WTC11 (cell line): ENCODE measurements around the gene EYS. TPM values are rescaled to one million over a fixed set of nuclear protein-coding genes. Genes with fewer than 3 reads are reported as not detected.

Experiments
- ATAC-seq: fragments of 200-7000 bp; cut with Tn5 transposase; 2 replicates; pipeline ENCODE4 v1.10.0; 2021; ENCODE audit warnings: mild to moderate bottlenecking, moderate library complexity
- CTCF ChIA-PET: fragments of 300-600 bp; sonication (Branson Sonifier 250); formaldehyde crosslinking; loops from one replicate; lab custom pipeline; 2021; ENCODE audit warnings: antibody characterized with exemption; lab: Charles Lee
- POLR2A ChIA-PET: fragments of 350-600 bp; sonication (Branson Sonifier 250); formaldehyde crosslinking; loops from one replicate; lab custom pipeline; 2021; ENCODE audit warnings: antibody characterized with exemption; lab: Charles Lee
- DNase-seq: peaks from one replicate; pipeline ENCODE4 v3.0.0; 2021; ENCODE audit warnings: low spot score
- H3K27ac Mint-ChIP-seq: 2 replicates; pipeline ENCODE4 v1.8.0; 2021; ENCODE audit warnings: mixed read lengths
- H3K27me3 Mint-ChIP-seq: 2 replicates; pipeline ENCODE4 v1.8.0; 2021; ENCODE audit warnings: low read depth, mild to moderate bottlenecking, moderate library complexity, mixed read lengths
- H3K36me3 Mint-ChIP-seq: 2 replicates; pipeline ENCODE4 v1.8.0; 2021; ENCODE audit warnings: mixed read lengths
- H3K4me1 Mint-ChIP-seq: 2 replicates; pipeline ENCODE4 v1.8.0; 2022; ENCODE audit warnings: mixed read lengths
- H3K4me3 Mint-ChIP-seq: 2 replicates; pipeline ENCODE4 v1.8.0; 2021; ENCODE audit warnings: mild to moderate bottlenecking, moderate library complexity, mixed read lengths
- H3K9me3 Mint-ChIP-seq: 2 replicates; pipeline ENCODE4 v1.8.0; 2021; ENCODE audit warnings: mixed read lengths
- EMX1 ChIP-seq: fragments of 250-450 bp; sonication (Bioruptor Pico); IDR thresholded peaks from 2 replicates; pipeline ENCODE4 v1.8.0; 2021; ENCODE audit warnings: mild to moderate bottlenecking
- GABPB1 ChIP-seq: sonication (generic); formaldehyde crosslinking; IDR thresholded peaks from 2 replicates; pipeline ENCODE4 v1.8.1; 2023; ENCODE audit warnings: mild to moderate bottlenecking, missing genetic modification reagents
- GTF2I ChIP-seq: fragments of 250-450 bp; sonication (Bioruptor Pico); conservative IDR thresholded peaks from 2 replicates; pipeline ENCODE4 v1.4.0; 2021; ENCODE audit warnings: mild to moderate bottlenecking
- NFATC4 ChIP-seq: fragments of 250-450 bp; sonication (Bioruptor Pico); IDR thresholded peaks from 2 replicates; pipeline ENCODE4 v1.9.0; 2021; ENCODE audit warnings: mild to moderate bottlenecking
- NR3C1 ChIP-seq: sonication (generic); formaldehyde crosslinking; conservative IDR thresholded peaks from 2 replicates; pipeline ENCODE4 v1.8.1; 2023; ENCODE audit warnings: low read depth, mild to moderate bottlenecking, missing genetic modification reagents
- RELA ChIP-seq: sonication (generic); formaldehyde crosslinking; IDR thresholded peaks from 2 replicates; pipeline ENCODE4 v1.8.1; 2022; ENCODE audit warnings: missing genetic modification reagents, mild to moderate bottlenecking, borderline replicate concordance
- SMAD4 ChIP-seq: sonication (generic); formaldehyde crosslinking; IDR thresholded peaks from 2 replicates; pipeline ENCODE4 v1.8.0; 2022; ENCODE audit warnings: mild to moderate bottlenecking, missing genetic modification reagents
- ZNF423 ChIP-seq: fragments of 250-450 bp; sonication (Bioruptor Pico); IDR thresholded peaks from 2 replicates; pipeline ENCODE4 v2.1.2; 2022; ENCODE audit warnings: mild to moderate bottlenecking, moderate library complexity
- ZNF671 ChIP-seq: fragments of 250-450 bp; sonication (Bioruptor Pico); IDR thresholded peaks from 2 replicates; pipeline ENCODE4 v1.8.0; 2021; ENCODE audit warnings: mild to moderate bottlenecking
- total RNA-seq: library from RNA; stranded (reverse); gene quantifications from 3 replicates; pipeline ENCODE4 v1.2.3, GENCODE V29; 2021
- TF ChIP-seq, protein P1 (sequence below): fragments of 250-450 bp; sonication (Bioruptor Pico); IDR thresholded peaks from 2 replicates; pipeline ENCODE4 v2.1.2; 2022; ENCODE audit warnings: mild to moderate bottlenecking, moderate library complexity
- TF ChIP-seq, protein P2 (sequence below): sonication (generic); formaldehyde crosslinking; IDR thresholded peaks from 2 replicates; pipeline ENCODE4 v1.8.1; 2023; ENCODE audit warnings: mild to moderate bottlenecking, missing genetic modification reagents, borderline replicate concordance
- TF ChIP-seq, protein P3 (sequence below): sonication (generic); formaldehyde crosslinking; IDR thresholded peaks from 2 replicates; pipeline ENCODE4 v1.8.1; 2022; ENCODE audit warnings: mild to moderate bottlenecking, moderate library complexity, missing genetic modification reagents
- TF ChIP-seq, protein P4 (sequence below): sonication (generic); formaldehyde crosslinking; IDR thresholded peaks from 2 replicates; pipeline ENCODE4 v1.8.1; 2022; ENCODE audit warnings: missing genetic modification reagents, borderline replicate concordance
- TF ChIP-seq, protein P5 (sequence below): sonication (generic); formaldehyde crosslinking; IDR thresholded peaks from 2 replicates; pipeline ENCODE4 v1.8.0; 2023; ENCODE audit warnings: missing genetic modification reagents, mild to moderate bottlenecking, borderline replicate concordance
- TF ChIP-seq, protein P6 (sequence below): sonication (generic); formaldehyde crosslinking; IDR thresholded peaks from 2 replicates; pipeline ENCODE4 v1.8.1; 2022; ENCODE audit warnings: low read depth, mild to moderate bottlenecking, moderate library complexity, missing genetic modification reagents, borderline replicate concordance
- TF ChIP-seq, protein P7 (sequence below): sonication (generic); formaldehyde crosslinking; IDR thresholded peaks from 2 replicates; pipeline ENCODE4 v1.8.0; 2022; ENCODE audit warnings: mild to moderate bottlenecking, missing genetic modification reagents

EYS gene
- total RNA-seq, 1 experiment from 2014 or later = not detected

DNA sequence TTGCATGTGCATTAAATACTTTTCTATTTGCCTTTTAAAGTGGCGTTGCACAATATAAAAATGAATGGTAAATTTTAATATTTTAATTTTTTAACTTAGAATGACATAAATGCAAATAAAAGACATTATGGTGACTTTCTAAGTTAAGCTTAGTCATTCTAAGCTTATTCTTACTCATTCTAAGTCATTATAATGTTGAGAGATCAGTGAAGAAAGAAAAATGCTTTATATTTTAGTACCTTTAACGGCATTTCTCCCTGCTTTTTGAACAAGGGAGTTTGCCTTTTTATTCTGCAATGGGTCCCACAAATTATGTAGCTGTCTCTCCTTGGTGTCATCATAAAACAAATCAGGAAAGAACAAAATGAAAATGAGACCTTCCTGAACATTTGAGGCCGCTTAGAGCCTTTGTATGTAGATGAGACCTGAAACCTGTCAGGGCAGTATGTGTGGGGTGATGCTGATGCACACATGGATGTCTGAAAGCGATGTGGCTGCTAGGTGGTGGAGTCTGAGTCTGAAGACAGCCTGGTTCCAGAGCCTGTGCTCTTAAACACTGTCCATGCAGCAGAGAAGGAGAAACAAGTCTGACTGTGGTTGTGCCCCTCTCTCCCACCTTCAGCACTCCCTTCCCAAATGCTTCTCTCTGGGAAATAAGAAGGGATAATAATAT, 1913.4 kb downstream of the EYS start:
- no peak overlapping the region for H3K27ac Mint-ChIP-seq
- DNase-seq (no peak), ATAC-seq (no peak)
- H3K36me3 Mint-ChIP-seq = no peaks in the 10 kb centered on the region
- no peak overlapping the region for H3K4me3 Mint-ChIP-seq
- H3K9me3 Mint-ChIP-seq = peaks cover 8% of the 10 kb centered on the region
- CTCF ChIA-PET = no interaction called here
- no peaks in the 10 kb centered on the region for H3K27me3 Mint-ChIP-seq
- POLR2A ChIA-PET = no interaction called here
- TF ChIP-seq GTF2I (CRISPR knock-in tag) (no peak), ZNF671 (CRISPR knock-in tag) (no peak), SMAD4 (no peak), ZNF423 (CRISPR knock-in tag) (no peak)
- TF ChIP-seq, protein P1, sequence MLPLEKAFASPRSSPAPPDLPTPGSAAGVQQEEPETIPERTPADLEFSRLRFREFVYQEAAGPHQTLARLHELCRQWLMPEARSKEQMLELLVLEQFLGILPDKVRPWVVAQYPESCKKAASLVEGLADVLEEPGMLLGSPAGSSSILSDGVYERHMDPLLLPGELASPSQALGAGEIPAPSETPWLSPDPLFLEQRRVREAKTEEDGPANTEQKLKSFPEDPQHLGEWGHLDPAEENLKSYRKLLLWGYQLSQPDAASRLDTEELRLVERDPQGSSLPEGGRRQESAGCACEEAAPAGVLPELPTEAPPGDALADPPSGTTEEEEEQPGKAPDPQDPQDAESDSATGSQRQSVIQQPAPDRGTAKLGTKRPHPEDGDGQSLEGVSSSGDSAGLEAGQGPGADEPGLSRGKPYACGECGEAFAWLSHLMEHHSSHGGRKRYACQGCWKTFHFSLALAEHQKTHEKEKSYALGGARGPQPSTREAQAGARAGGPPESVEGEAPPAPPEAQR = no peak
- TF ChIP-seq, protein P2, sequence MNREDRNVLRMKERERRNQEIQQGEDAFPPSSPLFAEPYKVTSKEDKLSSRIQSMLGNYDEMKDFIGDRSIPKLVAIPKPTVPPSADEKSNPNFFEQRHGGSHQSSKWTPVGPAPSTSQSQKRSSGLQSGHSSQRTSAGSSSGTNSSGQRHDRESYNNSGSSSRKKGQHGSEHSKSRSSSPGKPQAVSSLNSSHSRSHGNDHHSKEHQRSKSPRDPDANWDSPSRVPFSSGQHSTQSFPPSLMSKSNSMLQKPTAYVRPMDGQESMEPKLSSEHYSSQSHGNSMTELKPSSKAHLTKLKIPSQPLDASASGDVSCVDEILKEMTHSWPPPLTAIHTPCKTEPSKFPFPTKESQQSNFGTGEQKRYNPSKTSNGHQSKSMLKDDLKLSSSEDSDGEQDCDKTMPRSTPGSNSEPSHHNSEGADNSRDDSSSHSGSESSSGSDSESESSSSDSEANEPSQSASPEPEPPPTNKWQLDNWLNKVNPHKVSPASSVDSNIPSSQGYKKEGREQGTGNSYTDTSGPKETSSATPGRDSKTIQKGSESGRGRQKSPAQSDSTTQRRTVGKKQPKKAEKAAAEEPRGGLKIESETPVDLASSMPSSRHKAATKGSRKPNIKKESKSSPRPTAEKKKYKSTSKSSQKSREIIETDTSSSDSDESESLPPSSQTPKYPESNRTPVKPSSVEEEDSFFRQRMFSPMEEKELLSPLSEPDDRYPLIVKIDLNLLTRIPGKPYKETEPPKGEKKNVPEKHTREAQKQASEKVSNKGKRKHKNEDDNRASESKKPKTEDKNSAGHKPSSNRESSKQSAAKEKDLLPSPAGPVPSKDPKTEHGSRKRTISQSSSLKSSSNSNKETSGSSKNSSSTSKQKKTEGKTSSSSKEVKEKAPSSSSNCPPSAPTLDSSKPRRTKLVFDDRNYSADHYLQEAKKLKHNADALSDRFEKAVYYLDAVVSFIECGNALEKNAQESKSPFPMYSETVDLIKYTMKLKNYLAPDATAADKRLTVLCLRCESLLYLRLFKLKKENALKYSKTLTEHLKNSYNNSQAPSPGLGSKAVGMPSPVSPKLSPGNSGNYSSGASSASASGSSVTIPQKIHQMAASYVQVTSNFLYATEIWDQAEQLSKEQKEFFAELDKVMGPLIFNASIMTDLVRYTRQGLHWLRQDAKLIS = no peak
- TF ChIP-seq, protein P3, sequence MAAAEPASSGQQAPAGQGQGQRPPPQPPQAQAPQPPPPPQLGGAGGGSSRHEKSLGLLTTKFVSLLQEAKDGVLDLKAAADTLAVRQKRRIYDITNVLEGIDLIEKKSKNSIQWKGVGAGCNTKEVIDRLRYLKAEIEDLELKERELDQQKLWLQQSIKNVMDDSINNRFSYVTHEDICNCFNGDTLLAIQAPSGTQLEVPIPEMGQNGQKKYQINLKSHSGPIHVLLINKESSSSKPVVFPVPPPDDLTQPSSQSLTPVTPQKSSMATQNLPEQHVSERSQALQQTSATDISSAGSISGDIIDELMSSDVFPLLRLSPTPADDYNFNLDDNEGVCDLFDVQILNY (CRISPR knock-in tag) = no peak
- TF ChIP-seq, protein P4, sequence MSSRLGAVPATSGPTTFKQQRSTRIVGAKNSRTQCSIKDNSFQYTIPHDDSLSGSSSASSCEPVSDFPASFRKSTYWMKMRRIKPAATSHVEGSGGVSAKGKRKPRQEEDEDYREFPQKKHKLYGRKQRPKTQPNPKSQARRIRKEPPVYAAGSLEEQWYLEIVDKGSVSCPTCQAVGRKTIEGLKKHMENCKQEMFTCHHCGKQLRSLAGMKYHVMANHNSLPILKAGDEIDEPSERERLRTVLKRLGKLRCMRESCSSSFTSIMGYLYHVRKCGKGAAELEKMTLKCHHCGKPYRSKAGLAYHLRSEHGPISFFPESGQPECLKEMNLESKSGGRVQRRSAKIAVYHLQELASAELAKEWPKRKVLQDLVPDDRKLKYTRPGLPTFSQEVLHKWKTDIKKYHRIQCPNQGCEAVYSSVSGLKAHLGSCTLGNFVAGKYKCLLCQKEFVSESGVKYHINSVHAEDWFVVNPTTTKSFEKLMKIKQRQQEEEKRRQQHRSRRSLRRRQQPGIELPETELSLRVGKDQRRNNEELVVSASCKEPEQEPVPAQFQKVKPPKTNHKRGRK (CRISPR knock-in tag) = no peak
- peaks cover 3% of the 10 kb centered on the region; the same call in 1 of the 2 replicates for H3K4me1 Mint-ChIP-seq

DNA sequence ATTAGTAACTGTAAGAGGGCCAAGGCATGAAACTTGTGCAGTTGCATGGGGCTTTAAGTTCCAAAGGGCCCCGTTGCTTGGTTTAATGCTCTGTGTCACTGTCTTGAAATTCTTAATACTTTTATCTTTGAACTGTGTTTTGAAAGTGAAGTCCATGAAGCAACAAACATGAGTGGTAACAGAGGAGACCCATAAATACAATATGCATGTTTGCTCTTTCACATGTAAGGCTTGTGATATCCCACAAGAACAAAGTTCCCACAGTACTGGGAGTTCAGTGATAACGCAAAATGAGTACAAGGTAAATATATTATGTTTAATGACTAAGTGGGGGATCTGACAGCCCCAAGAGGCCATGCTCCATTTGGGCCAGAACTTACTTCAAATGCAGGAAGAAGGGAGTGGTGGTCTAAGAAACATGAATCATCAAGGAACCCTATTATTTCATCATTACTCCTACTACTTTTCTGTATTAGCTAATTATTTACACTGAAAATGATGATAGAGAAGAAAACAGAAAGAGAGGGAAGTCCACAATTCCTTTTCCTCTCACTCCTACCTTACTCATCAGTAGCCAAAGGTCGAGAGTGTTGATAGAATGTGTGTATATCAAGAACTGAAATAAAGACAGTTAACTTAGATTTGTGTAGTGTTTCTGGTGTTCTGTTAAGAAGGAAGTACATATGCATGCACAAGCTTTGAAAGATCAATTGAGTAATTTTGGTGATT, 1914.1 kb downstream of the EYS start:
- peaks cover 8% of the 10 kb centered on the region for H3K9me3 Mint-ChIP-seq
- CTCF ChIA-PET = no interaction called here
- DNase-seq (no peak), ATAC-seq (no peak)
- no peaks in the 10 kb centered on the region for H3K36me3 Mint-ChIP-seq
- no peaks in the 10 kb centered on the region for H3K27me3 Mint-ChIP-seq
- POLR2A ChIA-PET = no interaction called here
- peaks cover 3% of the 10 kb centered on the region; the same call in 1 of the 2 replicates for H3K4me1 Mint-ChIP-seq
- no peak overlapping the region for H3K4me3 Mint-ChIP-seq
- H3K27ac Mint-ChIP-seq = no peak overlapping the region
- TF ChIP-seq GTF2I (CRISPR knock-in tag) (no peak), RELA (CRISPR knock-in tag) (no peak), EMX1 (CRISPR knock-in tag) (no peak), NFATC4 (CRISPR knock-in tag) (no peak), GABPB1 (CRISPR knock-in tag) (no peak), ZNF423 (CRISPR knock-in tag) (no peak), NR3C1 (no peak)
- TF ChIP-seq, protein P5, sequence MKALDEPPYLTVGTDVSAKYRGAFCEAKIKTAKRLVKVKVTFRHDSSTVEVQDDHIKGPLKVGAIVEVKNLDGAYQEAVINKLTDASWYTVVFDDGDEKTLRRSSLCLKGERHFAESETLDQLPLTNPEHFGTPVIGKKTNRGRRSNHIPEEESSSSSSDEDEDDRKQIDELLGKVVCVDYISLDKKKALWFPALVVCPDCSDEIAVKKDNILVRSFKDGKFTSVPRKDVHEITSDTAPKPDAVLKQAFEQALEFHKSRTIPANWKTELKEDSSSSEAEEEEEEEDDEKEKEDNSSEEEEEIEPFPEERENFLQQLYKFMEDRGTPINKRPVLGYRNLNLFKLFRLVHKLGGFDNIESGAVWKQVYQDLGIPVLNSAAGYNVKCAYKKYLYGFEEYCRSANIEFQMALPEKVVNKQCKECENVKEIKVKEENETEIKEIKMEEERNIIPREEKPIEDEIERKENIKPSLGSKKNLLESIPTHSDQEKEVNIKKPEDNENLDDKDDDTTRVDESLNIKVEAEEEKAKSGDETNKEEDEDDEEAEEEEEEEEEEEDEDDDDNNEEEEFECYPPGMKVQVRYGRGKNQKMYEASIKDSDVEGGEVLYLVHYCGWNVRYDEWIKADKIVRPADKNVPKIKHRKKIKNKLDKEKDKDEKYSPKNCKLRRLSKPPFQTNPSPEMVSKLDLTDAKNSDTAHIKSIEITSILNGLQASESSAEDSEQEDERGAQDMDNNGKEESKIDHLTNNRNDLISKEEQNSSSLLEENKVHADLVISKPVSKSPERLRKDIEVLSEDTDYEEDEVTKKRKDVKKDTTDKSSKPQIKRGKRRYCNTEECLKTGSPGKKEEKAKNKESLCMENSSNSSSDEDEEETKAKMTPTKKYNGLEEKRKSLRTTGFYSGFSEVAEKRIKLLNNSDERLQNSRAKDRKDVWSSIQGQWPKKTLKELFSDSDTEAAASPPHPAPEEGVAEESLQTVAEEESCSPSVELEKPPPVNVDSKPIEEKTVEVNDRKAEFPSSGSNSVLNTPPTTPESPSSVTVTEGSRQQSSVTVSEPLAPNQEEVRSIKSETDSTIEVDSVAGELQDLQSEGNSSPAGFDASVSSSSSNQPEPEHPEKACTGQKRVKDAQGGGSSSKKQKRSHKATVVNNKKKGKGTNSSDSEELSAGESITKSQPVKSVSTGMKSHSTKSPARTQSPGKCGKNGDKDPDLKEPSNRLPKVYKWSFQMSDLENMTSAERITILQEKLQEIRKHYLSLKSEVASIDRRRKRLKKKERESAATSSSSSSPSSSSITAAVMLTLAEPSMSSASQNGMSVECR = no peak
- TF ChIP-seq, protein P6, sequence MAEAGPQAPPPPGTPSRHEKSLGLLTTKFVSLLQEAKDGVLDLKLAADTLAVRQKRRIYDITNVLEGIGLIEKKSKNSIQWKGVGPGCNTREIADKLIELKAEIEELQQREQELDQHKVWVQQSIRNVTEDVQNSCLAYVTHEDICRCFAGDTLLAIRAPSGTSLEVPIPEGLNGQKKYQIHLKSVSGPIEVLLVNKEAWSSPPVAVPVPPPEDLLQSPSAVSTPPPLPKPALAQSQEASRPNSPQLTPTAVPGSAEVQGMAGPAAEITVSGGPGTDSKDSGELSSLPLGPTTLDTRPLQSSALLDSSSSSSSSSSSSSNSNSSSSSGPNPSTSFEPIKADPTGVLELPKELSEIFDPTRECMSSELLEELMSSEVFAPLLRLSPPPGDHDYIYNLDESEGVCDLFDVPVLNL (CRISPR knock-in tag) = no peak
- TF ChIP-seq, protein P7, sequence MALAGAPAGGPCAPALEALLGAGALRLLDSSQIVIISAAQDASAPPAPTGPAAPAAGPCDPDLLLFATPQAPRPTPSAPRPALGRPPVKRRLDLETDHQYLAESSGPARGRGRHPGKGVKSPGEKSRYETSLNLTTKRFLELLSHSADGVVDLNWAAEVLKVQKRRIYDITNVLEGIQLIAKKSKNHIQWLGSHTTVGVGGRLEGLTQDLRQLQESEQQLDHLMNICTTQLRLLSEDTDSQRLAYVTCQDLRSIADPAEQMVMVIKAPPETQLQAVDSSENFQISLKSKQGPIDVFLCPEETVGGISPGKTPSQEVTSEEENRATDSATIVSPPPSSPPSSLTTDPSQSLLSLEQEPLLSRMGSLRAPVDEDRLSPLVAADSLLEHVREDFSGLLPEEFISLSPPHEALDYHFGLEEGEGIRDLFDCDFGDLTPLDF (CRISPR knock-in tag) = no peak
